Neuron (in vitro differentiated cells): ENCODE results near the gene LGALS7B.

Experiments used
- H2AFZ ChIP-seq: one replicate; pipeline ENCODE4 v1.6.1; 2013; ENCODE audit warnings: low read depth, mild to moderate bottlenecking, inconsistent platforms, low read length, moderate library complexity
- H3K27me3 ChIP-seq: one replicate; pipeline ENCODE4 v1.6.1; 2013; ENCODE audit warnings: low read length; ENCODE audit not compliant: insufficient read depth
- H3K36me3 ChIP-seq: one replicate; pipeline ENCODE4 v1.6.1; 2013; ENCODE audit warnings: low read length; ENCODE audit not compliant: insufficient read depth
- H3K4me1 ChIP-seq: one replicate; pipeline ENCODE4 v1.6.1; 2013; ENCODE audit warnings: low read length; ENCODE audit not compliant: insufficient read depth
- H3K4me3 ChIP-seq: 2 replicates; pipeline ENCODE4 v1.5.1; 2013; ENCODE audit warnings: mild to moderate bottlenecking, low read length, moderate library complexity
- H3K9me3 ChIP-seq: one replicate; pipeline ENCODE4 v1.6.1; 2013; ENCODE audit warnings: low read length

LGALS7B gene

GRCh38 chr19:38830039-38830733 lies 41.2 kb downstream of the LGALS7B start:
- no peaks in the 10 kb centered on the region for H3K27me3 ChIP-seq
- H3K36me3 ChIP-seq: peaks cover 23% of the 10 kb centered on the region
- no peaks in the 10 kb centered on the region for H3K9me3 ChIP-seq
- H2AFZ ChIP-seq: no peak overlapping the region
- no peak overlapping the region for H3K4me3 ChIP-seq
- H3K4me1 ChIP-seq: peaks cover 6% of the 10 kb centered on the region

DNA sequence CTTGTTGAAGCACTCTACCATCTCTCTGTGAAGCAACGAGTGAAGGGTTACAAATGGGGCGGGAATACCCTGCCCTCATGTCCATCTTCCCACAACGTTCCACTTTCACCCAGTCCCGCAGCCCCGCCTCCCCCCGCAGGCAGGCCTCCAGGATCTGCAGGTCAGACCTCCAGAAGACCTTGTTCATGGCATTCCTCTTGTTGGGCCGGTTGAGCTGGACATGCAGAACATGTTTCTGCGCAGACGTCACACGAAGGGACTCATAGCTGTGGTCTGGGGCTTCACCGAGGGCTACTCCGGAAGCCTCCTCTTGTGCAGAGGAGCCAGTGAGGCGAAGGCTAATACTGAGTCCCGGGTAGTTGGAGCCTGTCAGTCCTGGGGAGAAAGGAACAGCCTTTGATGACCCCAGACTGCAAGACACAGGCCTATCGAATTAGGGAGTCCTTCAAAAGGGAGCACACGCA lies 42.2 kb downstream of the LGALS7B start:
- H3K4me3 ChIP-seq: peak overlapping the region; percentile 71
- H2AFZ ChIP-seq: peak overlapping the region; percentile 41
- H3K36me3 ChIP-seq: peaks cover 33% of the 10 kb centered on the region
- H3K9me3 ChIP-seq: no peaks in the 10 kb centered on the region
- H3K27me3 ChIP-seq: no peaks in the 10 kb centered on the region
- H3K4me1 ChIP-seq: peaks cover 6% of the 10 kb centered on the region

GRCh38 chr19:38833092-38833425 lies 44.1 kb downstream of the LGALS7B start:
- Histone ChIP-seq H3K4me1 (peaks cover 6% of the 10 kb centered on the region), H3K9me3 (no peaks in the 10 kb centered on the region), H3K4me3 (no peak overlapping the region), H3K27me3 (no peaks in the 10 kb centered on the region), H3K36me3 (peaks cover 41% of the 10 kb centered on the region), H2AFZ (no peak overlapping the region)

DNA sequence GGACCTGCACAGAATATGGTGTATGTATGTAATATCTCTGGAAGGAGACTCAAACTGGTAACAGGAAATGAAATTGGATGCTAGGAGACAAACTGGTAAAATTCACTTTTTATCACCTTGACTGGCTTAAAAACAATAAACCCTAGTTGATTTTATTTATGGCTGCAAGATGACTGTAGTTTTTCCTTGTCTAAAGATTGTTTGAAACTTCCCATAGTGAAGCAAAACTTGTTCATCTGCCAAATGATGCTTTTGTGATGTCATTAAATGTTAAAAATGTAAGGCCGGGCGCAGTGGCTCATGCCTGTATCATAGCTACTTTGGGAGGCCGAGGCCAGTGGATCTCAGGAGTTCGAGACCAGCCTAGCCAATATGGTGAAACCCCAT lies 45.1 kb downstream of the LGALS7B start:
- Histone ChIP-seq H3K9me3 (no peaks in the 10 kb centered on the region), H2AFZ (no peak overlapping the region), H3K27me3 (no peaks in the 10 kb centered on the region), H3K4me1 (peaks cover 6% of the 10 kb centered on the region), H3K36me3 (peaks cover 49% of the 10 kb centered on the region), H3K4me3 (no peak overlapping the region)

- Histone ChIP-seq H3K36me3 (peaks cover 52% of the 10 kb centered on the region), H3K4me3 (no peak overlapping the region), H3K27me3 (no peaks in the 10 kb centered on the region), H3K9me3 (no peaks in the 10 kb centered on the region), H2AFZ (no peak overlapping the region), H3K4me1 (peaks cover 6% of the 10 kb centered on the region)
Measured at GRCh38 chr19:38834590-38834989, 45.6 kb downstream of the LGALS7B start.

DNA sequence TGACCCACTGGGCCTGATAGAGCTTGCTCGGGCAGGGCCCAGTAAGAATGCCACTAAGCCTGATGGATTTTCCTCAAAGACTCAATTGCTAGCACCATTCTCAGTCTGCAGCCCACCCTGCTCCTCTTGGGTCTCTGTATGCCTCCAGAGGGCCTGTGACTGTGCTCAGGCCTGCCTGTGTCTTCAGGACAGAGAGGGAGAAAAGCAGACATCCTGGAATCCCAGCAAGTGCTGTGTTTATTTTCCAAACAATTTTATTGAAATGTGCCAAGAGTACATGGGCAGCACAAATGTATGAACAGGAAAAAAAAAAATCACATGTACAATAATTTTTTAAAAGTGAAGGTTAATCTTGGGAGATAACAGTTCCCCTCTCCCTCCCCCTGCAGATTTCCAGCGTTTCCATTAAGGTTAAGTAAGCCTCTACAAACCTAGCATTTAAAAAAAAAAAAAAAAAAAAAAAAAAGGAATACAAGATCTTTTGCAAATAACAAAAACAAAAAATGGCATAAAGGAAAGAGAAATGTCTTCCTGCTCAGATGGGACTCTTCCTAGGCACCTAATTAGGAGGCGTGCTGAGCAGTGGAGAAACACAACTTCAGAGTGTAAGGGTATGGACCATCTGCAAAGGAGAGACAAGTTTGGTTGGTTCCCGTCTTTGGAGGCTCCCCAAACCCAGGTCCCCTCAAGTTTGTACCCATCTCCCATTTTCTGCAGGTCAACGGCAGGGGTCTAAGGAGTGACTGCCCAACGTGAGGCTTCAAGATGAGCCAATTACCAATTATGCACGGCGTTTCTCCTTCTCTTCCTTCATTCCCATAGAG lies 47.4 kb downstream of the LGALS7B start:
- Histone ChIP-seq H3K27me3 (no peaks in the 10 kb centered on the region), H2AFZ (no peak overlapping the region), H3K4me1 (no peaks in the 10 kb centered on the region), H3K4me3 (no peak overlapping the region), H3K36me3 (peaks cover 61% of the 10 kb centered on the region), H3K9me3 (no peaks in the 10 kb centered on the region)

DNA sequence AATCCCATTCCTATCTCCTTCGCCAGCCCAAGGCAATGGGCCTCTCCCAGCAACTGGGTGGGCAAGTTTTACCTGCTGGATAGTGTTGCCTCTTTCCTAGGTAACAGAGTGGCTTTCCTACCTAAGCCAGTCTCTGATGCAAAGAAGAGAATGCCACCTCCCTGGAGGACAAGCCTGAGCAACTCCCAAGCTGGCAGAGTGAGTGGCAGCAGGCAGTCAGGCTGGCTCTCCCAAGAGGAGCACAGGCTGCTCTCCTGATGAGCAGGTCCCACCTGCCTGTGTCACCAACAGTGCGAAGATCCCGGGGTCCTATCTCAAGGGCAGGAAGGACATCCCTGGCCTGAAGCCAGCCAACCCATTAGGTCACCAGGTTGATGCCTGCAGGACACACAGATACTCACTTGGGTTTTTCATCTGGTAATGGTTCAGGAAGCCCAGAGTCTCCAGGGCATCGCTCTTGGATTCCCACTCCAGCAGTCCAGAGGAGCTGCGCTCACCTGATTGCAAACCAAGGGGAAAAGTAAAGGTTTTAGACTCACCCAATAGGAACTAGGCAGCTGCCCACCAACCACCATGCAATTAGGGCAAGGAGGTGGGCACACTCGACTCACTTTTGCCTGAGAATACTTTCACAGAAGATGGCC lies 48.1 kb downstream of the LGALS7B start:
- H3K36me3 ChIP-seq: peaks cover 69% of the 10 kb centered on the region
- H3K27me3 ChIP-seq: no peaks in the 10 kb centered on the region

GRCh38 chr19:38837656-38838121 lies 48.7 kb downstream of the LGALS7B start:
- Histone ChIP-seq H3K4me1 (no peaks in the 10 kb centered on the region), H3K4me3 (no peak overlapping the region), H2AFZ (no peak overlapping the region), H3K27me3 (no peaks in the 10 kb centered on the region), H3K36me3 (peaks cover 75% of the 10 kb centered on the region), H3K9me3 (no peaks in the 10 kb centered on the region)

More for the DNA sequence above, 48.1 kb downstream of the LGALS7B start:
- H2AFZ ChIP-seq: no peak overlapping the region
- no peak overlapping the region for H3K4me3 ChIP-seq
- H3K4me1 ChIP-seq: no peaks in the 10 kb centered on the region
- no peaks in the 10 kb centered on the region for H3K9me3 ChIP-seq

DNA sequence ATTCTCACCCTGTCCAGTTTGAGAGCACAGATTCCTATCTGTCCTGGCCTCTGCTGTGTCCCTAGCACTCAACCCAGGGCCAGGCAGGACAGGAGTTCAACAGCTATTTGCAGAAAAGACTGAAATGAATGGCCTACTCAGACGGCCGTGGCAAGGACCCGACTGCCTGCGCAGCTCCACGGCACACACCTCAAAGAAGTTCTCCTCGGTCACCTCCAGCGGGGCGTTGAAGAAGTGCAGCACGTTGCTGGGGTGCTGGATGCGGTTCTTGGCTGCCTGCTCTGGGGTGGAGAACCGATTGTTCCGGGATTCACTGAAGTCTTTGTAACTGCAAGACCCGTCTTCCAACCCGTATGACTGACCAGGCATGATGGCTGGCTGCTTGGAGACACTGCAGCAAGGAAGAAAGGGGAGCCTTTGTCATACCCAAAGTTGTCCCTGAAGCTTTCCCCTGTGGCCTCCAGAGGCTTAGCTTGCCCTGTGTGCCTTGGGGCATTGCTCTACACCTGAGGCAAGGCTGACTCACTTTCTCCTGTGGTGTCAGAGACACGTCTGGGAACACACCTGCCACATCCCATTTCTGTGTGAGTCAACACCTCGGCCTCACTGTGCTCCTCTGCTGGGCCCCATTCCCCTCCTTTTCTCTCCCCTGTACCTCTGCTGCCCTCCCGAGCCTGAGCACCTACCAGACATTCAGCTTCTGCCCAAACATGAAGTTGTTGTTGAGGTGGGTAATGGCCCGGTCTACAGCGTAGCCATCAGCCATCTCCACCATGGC lies 49.4 kb downstream of the LGALS7B start:
- no peaks in the 10 kb centered on the region for H3K27me3 ChIP-seq
- no peak overlapping the region for H3K4me3 ChIP-seq
- H2AFZ ChIP-seq: no peak overlapping the region
- H3K4me1 ChIP-seq: no peaks in the 10 kb centered on the region
- no peaks in the 10 kb centered on the region for H3K9me3 ChIP-seq
- H3K36me3 ChIP-seq: peaks cover 82% of the 10 kb centered on the region

GRCh38 chr19:38838986-38839761 lies 50.2 kb downstream of the LGALS7B start:
- no peak overlapping the region for H2AFZ ChIP-seq
- H3K9me3 ChIP-seq: no peaks in the 10 kb centered on the region
- no peaks in the 10 kb centered on the region for H3K4me1 ChIP-seq
- H3K27me3 ChIP-seq: no peaks in the 10 kb centered on the region
- no peak overlapping the region for H3K4me3 ChIP-seq
- peaks cover 89% of the 10 kb centered on the region for H3K36me3 ChIP-seq

GRCh38 chr19:38839816-38840582 lies 51.0 kb downstream of the LGALS7B start:
- H3K27me3 ChIP-seq: no peaks in the 10 kb centered on the region
- no peak overlapping the region for H3K4me3 ChIP-seq
- H3K4me1 ChIP-seq: no peaks in the 10 kb centered on the region
- no peaks in the 10 kb centered on the region for H3K9me3 ChIP-seq
- H2AFZ ChIP-seq: no peak overlapping the region
- H3K36me3 ChIP-seq: peaks cover 96% of the 10 kb centered on the region
